ENCODE data around the gene SWT1.

The SWT1 gene

GRCh38 chr1:185328255-185328654 is 171.3 kb downstream of the SWT1 start:
- DNase-seq = no peak
- intact Hi-C loops (cut with DNase I) = no loop called here

- no peak for DNase-seq
- intact Hi-C loops (cut with DNase I) = no loop called here
Observed at GRCh38 chr1:185334182-185334581, 177.2 kb downstream of the SWT1 start.

GRCh38 chr1:185337246-185337645 is 180.3 kb downstream of the SWT1 start:
- intact Hi-C loops (cut with DNase I) = no loop called here
- DNase-seq = no peak

GRCh38 chr1:185338719-185339622 is 182.0 kb downstream of the SWT1 start:
- intact Hi-C loops (cut with DNase I) = no loop called here
- DNase-seq = peak in 19 of 42 donors; percentile 14 to 53 (median 32)

- no peak for DNase-seq
- intact Hi-C loops (cut with DNase I) = no loop called here
Observed at GRCh38 chr1:185341196-185341781, 184.3 kb downstream of the SWT1 start.
